Neuronal stem cell (in vitro differentiated cells): ENCODE results near the gene LIG3.

Experiments used
- DNase-seq: peaks from one replicate; pipeline ENCODE4 v3.0.0-alpha.2; 2013; ENCODE audit warnings: low spot score
- H2AFZ ChIP-seq: one replicate; pipeline ENCODE4 v1.6.1; 2013; ENCODE audit warnings: mild to moderate bottlenecking, low read length, inconsistent platforms
- H2AK5ac ChIP-seq: 2 replicates; pipeline ENCODE4 v1.6.1; 2013; ENCODE audit warnings: low read depth, mild to moderate bottlenecking, inconsistent platforms, low read length, moderate library complexity, mixed read lengths
- H2BK120ac ChIP-seq: 2 replicates; pipeline ENCODE4 v1.6.1; 2013; ENCODE audit warnings: low read depth, mild to moderate bottlenecking, inconsistent platforms, low read length, moderate library complexity, mixed read lengths
- H2BK12ac ChIP-seq: one replicate; pipeline ENCODE4 v1.6.1; 2013; ENCODE audit warnings: low read length, inconsistent platforms
- H2BK15ac ChIP-seq: 2 replicates; pipeline ENCODE4 v1.6.1; 2013; ENCODE audit warnings: mild to moderate bottlenecking, low read length, inconsistent platforms, mixed read lengths
- H2BK5ac ChIP-seq: one replicate; pipeline ENCODE4 v1.6.1; 2013; ENCODE audit warnings: inconsistent platforms, mild to moderate bottlenecking, low read length, moderate library complexity
- H3K14ac ChIP-seq: one replicate; pipeline ENCODE4 v1.6.1; 2013; ENCODE audit warnings: low read length, inconsistent platforms
- H3K18ac ChIP-seq: 2 replicates; pipeline ENCODE4 v1.6.1; 2013; ENCODE audit warnings: low read length, inconsistent platforms
- H3K23ac ChIP-seq: 2 replicates; pipeline ENCODE4 v1.6.1; 2013; ENCODE audit warnings: low read depth, mild to moderate bottlenecking, mixed read lengths, low read length, inconsistent platforms; ENCODE audit not compliant: poor library complexity
- H3K27ac ChIP-seq: replicated peaks from 3 replicates; pipeline ENCODE4 v1.5.1; 2013; ENCODE audit warnings: low read length, inconsistent platforms
- H3K27me3 ChIP-seq, 3 experiments: 2 replicates each; pipeline ENCODE4 v1.6.1; 2013; ENCODE audit warnings: low read length in 3 of 3, mild to moderate bottlenecking in 2 of 3, inconsistent platforms in 1 of 3, low read depth in 1 of 3, mixed read lengths in 1 of 3, moderate library complexity in 1 of 3; ENCODE audit not compliant: control insufficient read depth in 3 of 3, insufficient read depth in 3 of 3
- H3K36me3 ChIP-seq, 2 donors: replicated peaks in 1 of 2; 2 replicates each; pipeline ENCODE4 v1.6.1; 2013; ENCODE audit warnings: low read length in 2 of 2; ENCODE audit not compliant: control insufficient read depth in 2 of 2, insufficient read depth in 2 of 2
- H3K4ac ChIP-seq: 2 replicates; pipeline ENCODE4 v1.6.1; 2013; ENCODE audit warnings: inconsistent platforms, mild to moderate bottlenecking, low read length, moderate library complexity
- H3K4me1 ChIP-seq, 2 donors: 1 replicate in 1 of 2; 2 replicates in 1 of 2; pipeline ENCODE4 v1.6.1; 2013; ENCODE audit warnings: low read length in 2 of 2, low read depth in 1 of 2; ENCODE audit not compliant: control insufficient read depth in 2 of 2, insufficient read depth in 1 of 2
- H3K4me2 ChIP-seq: one replicate; pipeline ENCODE4 v1.6.1; 2013; ENCODE audit warnings: mild to moderate bottlenecking, low read length, inconsistent platforms; ENCODE audit not compliant: insufficient read depth, poor library complexity, severe bottlenecking
- H3K4me3 ChIP-seq, 2 donors: 2 replicates each; pipeline ENCODE4 v1.5.1; 2013; ENCODE audit warnings: low read length in 2 of 2, mild to moderate bottlenecking in 2 of 2, inconsistent platforms in 1 of 2, moderate library complexity in 1 of 2
- H3K79me1 ChIP-seq: one replicate; pipeline ENCODE4 v1.6.1; 2013; ENCODE audit warnings: low read depth, mild to moderate bottlenecking, inconsistent platforms, low read length, moderate library complexity
- H3K9ac ChIP-seq: one replicate; pipeline ENCODE4 v1.6.1; 2013; ENCODE audit warnings: mild to moderate bottlenecking, low read depth, low read length, inconsistent platforms; ENCODE audit not compliant: poor library complexity
- H3K9me3 ChIP-seq, 2 donors: replicated peaks in 1 of 2; 2 replicates each; pipeline versions ENCODE3 to v1.6.1; 2013; ENCODE audit warnings: low read length in 2 of 2, mild to moderate bottlenecking in 2 of 2, inconsistent platforms in 1 of 2, low read depth in 1 of 2, mixed read lengths in 1 of 2, moderate library complexity in 1 of 2; ENCODE audit not compliant: control insufficient read depth in 2 of 2, insufficient read depth in 1 of 2
- H4K8ac ChIP-seq: one replicate; pipeline ENCODE4 v1.6.1; 2013; ENCODE audit warnings: low read depth, mild to moderate bottlenecking, inconsistent platforms, low read length, moderate library complexity
- H4K91ac ChIP-seq: one replicate; pipeline ENCODE4 v1.6.1; 2013; ENCODE audit warnings: low read length, low read depth, mild to moderate bottlenecking, inconsistent platforms; ENCODE audit not compliant: poor library complexity
- WGBS, 2 donors: extraction: QIAGEN DNeasy Blood & Tissue Kit; methylation state at CpG; one replicate each; pipeline ENCODE4 v1.1.7; 2013; ENCODE audit warnings: missing lambda C conversion rate in 2 of 2, mixed read lengths in 1 of 2; ENCODE audit not compliant: insufficient read length in 2 of 2, insufficient replicate concordance in 1 of 2; ENCODE audit errors: extremely low coverage in 2 of 2; 5-methylcytosine and 5-hydroxymethylcytosine counted together

Gene LIG3

DNA sequence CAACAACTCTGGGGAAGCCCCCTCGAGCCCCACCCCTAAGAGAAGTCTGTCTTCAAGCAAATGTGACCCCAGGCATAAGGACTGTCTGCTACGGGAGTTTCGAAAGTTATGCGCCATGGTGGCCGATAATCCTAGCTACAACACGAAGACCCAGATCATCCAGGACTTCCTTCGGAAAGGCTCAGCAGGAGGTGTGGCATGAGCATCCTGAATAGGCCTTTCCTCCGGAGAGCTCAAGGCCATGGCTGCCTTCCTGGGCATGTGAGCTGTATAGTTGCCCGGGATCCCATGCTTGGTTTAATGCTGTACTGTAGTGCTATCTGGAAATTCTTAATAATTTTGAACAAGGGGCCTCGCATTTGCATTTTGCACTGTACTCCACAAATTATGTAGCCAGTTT lies 9.2 kb downstream of the LIG3 start:
- Histone ChIP-seq H3K18ac (no peak overlapping the region), H3K23ac (no peak overlapping the region), H2BK12ac (no peak overlapping the region), H3K4ac (no peak overlapping the region), H3K27ac (no peak overlapping the region), H3K79me1 (no peaks in the 10 kb centered on the region), H4K8ac (no peak overlapping the region), H2BK5ac (no peak overlapping the region), H2BK120ac (no peak overlapping the region), H2AK5ac (no peak overlapping the region), H2AFZ (no peak overlapping the region), H3K9me3 (no peaks in the 10 kb centered on the region), H3K4me1 (no peaks in the 10 kb centered on the region), H3K36me3 (peaks cover 56 to 97% of the 10 kb centered on the region in 2 donors), H4K91ac (no peak overlapping the region), H3K4me3 (no peak overlapping the region), H3K4me2 (no peak overlapping the region), H3K27me3 (no peaks in the 10 kb centered on the region), H3K9ac (no peak overlapping the region), H3K14ac (no peak overlapping the region), H2BK15ac (no peak overlapping the region)
- DNase-seq, result no peak
- no CpG with 5 or more reads among the region's 10 CpGs for WGBS, 2 donors

GRCh38 chr17:34990921-34991365 lies 10.6 kb downstream of the LIG3 start:
- Histone ChIP-seq H2AK5ac (no peak overlapping the region), H3K14ac (no peak overlapping the region), H3K18ac (no peak overlapping the region), H4K8ac (no peak overlapping the region), H3K9ac (no peak overlapping the region), H4K91ac (no peak overlapping the region), H2BK15ac (no peak overlapping the region), H2BK5ac (no peak overlapping the region), H3K4ac (no peak overlapping the region), H2BK120ac (no peak overlapping the region), H3K23ac (no peak overlapping the region), H3K4me1 (no peaks in the 10 kb centered on the region), H2AFZ (no peak overlapping the region), H3K36me3 (peaks cover 70 to 97% of the 10 kb centered on the region in 2 donors), H3K4me2 (no peak overlapping the region), H3K9me3 (no peaks in the 10 kb centered on the region), H3K4me3 (no peak overlapping the region), H3K79me1 (no peaks in the 10 kb centered on the region), H3K27ac (no peak overlapping the region), H3K27me3 (no peaks in the 10 kb centered on the region), H2BK12ac (no peak overlapping the region)
- DNase-seq, result no peak
- no CpG with 5 or more reads among the region's 6 CpGs for WGBS, 2 donors

- Histone ChIP-seq H3K23ac (no peak overlapping the region), H3K14ac (no peak overlapping the region), H4K8ac (no peak overlapping the region), H3K4me3 (no peak overlapping the region), H2BK12ac (no peak overlapping the region), H3K4me2 (no peak overlapping the region), H3K79me1 (no peaks in the 10 kb centered on the region), H3K4ac (no peak overlapping the region), H3K27ac (no peak overlapping the region), H3K27me3 (no peaks in the 10 kb centered on the region), H3K36me3 (peaks cover 74 to 97% of the 10 kb centered on the region in 2 donors), H2AFZ (no peak overlapping the region), H4K91ac (no peak overlapping the region), H3K18ac (no peak overlapping the region), H3K4me1 (no peaks in the 10 kb centered on the region), H2BK5ac (no peak overlapping the region), H2BK120ac (no peak overlapping the region), H2AK5ac (no peak overlapping the region), H3K9me3 (no peaks in the 10 kb centered on the region), H2BK15ac (no peak overlapping the region), H3K9ac (no peak overlapping the region)
- no CpG with 5 or more reads among the region's 3 CpGs for WGBS, 2 donors
- DNase-seq, result no peak
Observed at GRCh38 chr17:34991606-34992005, 11.3 kb downstream of the LIG3 start.

DNA sequence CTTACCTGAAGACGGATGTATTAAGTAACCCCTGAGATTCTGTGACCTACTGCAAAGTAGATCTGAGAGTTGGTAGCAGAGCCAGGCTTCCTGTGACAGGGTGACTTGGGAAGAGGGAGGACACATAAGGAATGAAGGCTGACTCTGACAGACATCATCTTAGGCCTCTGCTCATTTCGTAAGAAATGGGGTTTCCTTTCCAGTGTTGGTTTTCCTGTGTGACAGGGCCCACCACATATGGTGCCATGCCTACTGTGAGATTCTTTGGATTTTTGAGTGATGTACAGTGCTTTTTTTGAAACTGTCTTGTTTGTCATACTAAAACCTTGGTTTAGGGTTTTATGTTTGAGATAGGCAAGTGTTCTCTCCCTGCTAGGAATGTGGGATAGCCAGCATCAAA lies 12.7 kb downstream of the LIG3 start:
- Histone ChIP-seq H2AFZ (no peak overlapping the region), H3K9me3 (no peaks in the 10 kb centered on the region), H3K4me2 (no peak overlapping the region), H3K4me1 (no peaks in the 10 kb centered on the region), H3K9ac (no peak overlapping the region), H2BK120ac (no peak overlapping the region), H2AK5ac (no peak overlapping the region), H3K27me3 (no peaks in the 10 kb centered on the region), H2BK15ac (no peak overlapping the region), H3K18ac (no peak overlapping the region), H3K4ac (no peak overlapping the region), H4K8ac (no peak overlapping the region), H4K91ac (no peak overlapping the region), H3K14ac (no peak overlapping the region), H3K23ac (no peak overlapping the region), H3K79me1 (no peaks in the 10 kb centered on the region), H2BK5ac (no peak overlapping the region), H3K36me3 (peaks cover 84 to 100% of the 10 kb centered on the region in 2 donors), H3K4me3 (no peak overlapping the region), H2BK12ac (no peak overlapping the region), H3K27ac (no peak overlapping the region)
- no CpG with 5 or more reads among the region's 2 CpGs for WGBS, 2 donors
- no peak for DNase-seq
